Measurements from ENCODE around the gene UBE2G2. TPM values are rescaled to one million over a fixed set of nuclear protein-coding genes. Genes with fewer than 3 reads are reported as not detected.

UBE2G2 gene
- total RNA-seq, 4 donors from 2014 or later, result 62.5 to 126 (median 91.6) TPM

DNA sequence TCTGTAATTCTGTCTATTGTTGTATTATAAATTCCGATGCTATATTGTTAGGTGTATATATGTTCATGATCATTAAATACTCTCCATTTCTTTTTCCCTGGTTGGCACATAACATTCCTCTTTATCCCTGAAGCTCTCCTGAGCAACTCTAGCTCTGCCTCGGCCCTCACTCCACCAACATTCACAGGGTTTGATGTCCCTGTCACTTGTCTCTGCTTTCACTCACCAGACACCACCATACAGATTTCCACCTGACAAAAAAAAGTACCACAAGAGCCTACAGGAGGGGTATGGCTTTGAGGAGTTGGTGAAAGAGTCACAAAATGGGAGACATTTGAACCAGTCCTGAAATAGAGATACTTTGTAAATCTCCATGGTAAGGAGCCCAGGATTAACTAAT lies 81.5 kb downstream of the UBE2G2 start:
- WGBS, result 97% methylated on average over 2 of the region's 2 CpGs
- Histone ChIP-seq H3K36me3 (no peaks in the 10 kb centered on the region), H3K27ac (no peak overlapping the region), H3K4me1 (peaks cover 7% of the 10 kb centered on the region), H3K27me3 (peaks cover 44% of the 10 kb centered on the region), H3K4me3 (no peak overlapping the region), H3K9me3 (no peaks in the 10 kb centered on the region)
- TF ChIP-seq EP300 (IDR thresholded peaks at IDR 0.05) (no peak), POLR2A (IDR thresholded peaks at IDR 0.05) (no peak), POLR2AphosphoS5 (IDR thresholded peaks at IDR 0.05) (no peak)
- TF ChIP-seq, protein P1, sequence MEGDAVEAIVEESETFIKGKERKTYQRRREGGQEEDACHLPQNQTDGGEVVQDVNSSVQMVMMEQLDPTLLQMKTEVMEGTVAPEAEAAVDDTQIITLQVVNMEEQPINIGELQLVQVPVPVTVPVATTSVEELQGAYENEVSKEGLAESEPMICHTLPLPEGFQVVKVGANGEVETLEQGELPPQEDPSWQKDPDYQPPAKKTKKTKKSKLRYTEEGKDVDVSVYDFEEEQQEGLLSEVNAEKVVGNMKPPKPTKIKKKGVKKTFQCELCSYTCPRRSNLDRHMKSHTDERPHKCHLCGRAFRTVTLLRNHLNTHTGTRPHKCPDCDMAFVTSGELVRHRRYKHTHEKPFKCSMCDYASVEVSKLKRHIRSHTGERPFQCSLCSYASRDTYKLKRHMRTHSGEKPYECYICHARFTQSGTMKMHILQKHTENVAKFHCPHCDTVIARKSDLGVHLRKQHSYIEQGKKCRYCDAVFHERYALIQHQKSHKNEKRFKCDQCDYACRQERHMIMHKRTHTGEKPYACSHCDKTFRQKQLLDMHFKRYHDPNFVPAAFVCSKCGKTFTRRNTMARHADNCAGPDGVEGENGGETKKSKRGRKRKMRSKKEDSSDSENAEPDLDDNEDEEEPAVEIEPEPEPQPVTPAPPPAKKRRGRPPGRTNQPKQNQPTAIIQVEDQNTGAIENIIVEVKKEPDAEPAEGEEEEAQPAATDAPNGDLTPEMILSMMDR (IDR thresholded peaks at IDR 0.05), result no peak
- no peak for DNase-seq (ENCODE audit: low spot score in 2 of 2)

Other genes with a start within 250 kb of the UBE2G2 start
- 1 to 10 TPM in 3 of 4 donors, not detected in 1; 1.1 to 5.8 (median 3.3) TPM for gene KRTAP10-3, start 243.0 kb downstream of the UBE2G2 start, total RNA-seq
- 10 to 100 TPM in 1 of 4 donors, 1 to 10 TPM in 2, not detected in 1; 2.7 to 11.8 (median 4.9) TPM for gene KRTAP10-4, start 228.1 kb downstream of the UBE2G2 start, total RNA-seq
- 10 to 100 TPM in 1 of 4 donors, 1 to 10 TPM in 1, under 1 TPM in 1, not detected in 1; 0.76 to 11.1 (median 1.7) TPM for gene KRTAP10-5, start 221.2 kb downstream of the UBE2G2 start, total RNA-seq
- 1 to 10 TPM in 2 of 4 donors, not detected in 2; 2.0 to 3.1 TPM for gene KRTAP10-6, start 209.3 kb downstream of the UBE2G2 start, total RNA-seq
- 10 to 100 TPM in 1 of 4 donors, 1 to 10 TPM in 2, not detected in 1; 3.7 to 12.9 (median 4.2) TPM for gene KRTAP10-7, start 201.2 kb downstream of the UBE2G2 start, total RNA-seq
- 1 to 10 TPM in 2 of 4 donors, not detected in 2; 1.3 to 7.2 TPM for gene KRTAP10-8, start 189.7 kb downstream of the UBE2G2 start, total RNA-seq
- 1 to 10 TPM in 2 of 4 donors, not detected in 2; 1.6 to 9.9 TPM for gene KRTAP10-9, start 174.7 kb downstream of the UBE2G2 start, total RNA-seq
- 1 to 10 TPM in 2 of 4 donors, not detected in 2; 3.3 to 8.0 TPM for gene KRTAP10-10, start 164.5 kb downstream of the UBE2G2 start, total RNA-seq
- 10 to 100 TPM in 1 of 4 donors, 1 to 10 TPM in 2, not detected in 1; 1.9 to 11.7 (median 3.5) TPM for gene KRTAP10-11, start 155.4 kb downstream of the UBE2G2 start, total RNA-seq
- not detected for gene KRTAP12-4, start 147.2 kb downstream of the UBE2G2 start, total RNA-seq
- gene KRTAP12-3, start 143.9 kb downstream of the UBE2G2 start, total RNA-seq, result 10 to 100 TPM in 1 of 4 donors, 1 to 10 TPM in 1, not detected in 2; 3.2 to 11.5 TPM
- gene KRTAP12-2, start 134.9 kb downstream of the UBE2G2 start, total RNA-seq, result 10 to 100 TPM in 1 of 4 donors, 1 to 10 TPM in 2, not detected in 1; 5.6 to 29.3 (median 8.2) TPM
- gene KRTAP12-1, start 119.7 kb downstream of the UBE2G2 start, total RNA-seq, result 10 to 100 TPM in 1 of 4 donors, 1 to 10 TPM in 1, not detected in 2; 6.0 to 32.1 TPM
- gene KRTAP10-12, start 104.6 kb downstream of the UBE2G2 start, total RNA-seq, result 1 to 10 TPM in 2 of 4 donors, not detected in 2; 1.3 to 2.9 TPM
- gene TSPEAR, start 90.2 kb downstream of the UBE2G2 start, total RNA-seq, result under 1 TPM in 3 of 4 donors, not detected in 1; 0.21 to 0.59 (median 0.32) TPM
- gene SUMO3, start 16.2 kb upstream of the UBE2G2 start, total RNA-seq, result 10 to 100 TPM; 30.5 to 38.3 (median 35.9) TPM
- 100 to 1,000 TPM; 114 to 172 (median 143) TPM for gene PTTG1IP, start 71.9 kb upstream of the UBE2G2 start, total RNA-seq
- 10 to 100 TPM; 11.2 to 18.8 (median 15.3) TPM for gene ITGB2, start 119.1 kb upstream of the UBE2G2 start, total RNA-seq
- gene SLX9, start 138.2 kb upstream of the UBE2G2 start, total RNA-seq, result 10 to 100 TPM; 13.4 to 16.9 (median 14.4) TPM